H1 (cell line): ENCODE measurements around the gene ASB16. TPM values are rescaled to one million over a fixed set of nuclear protein-coding genes. Genes with fewer than 3 reads are reported as not detected.

Experiments
- CTCF ChIA-PET: fragments of 300-600 bp; sonication (Branson Sonifier 250); formaldehyde crosslinking; loops from one replicate; lab custom pipeline; 2021; ENCODE audit not compliant: partially characterized antibody; lab: Charles Lee
- POLR2A ChIA-PET: fragments of 300-600 bp; sonication (Branson Sonifier 250); formaldehyde crosslinking; loops from one replicate; lab custom pipeline; 2021; ENCODE audit warnings: inconsistent platforms; ENCODE audit not compliant: partially characterized antibody; lab: Charles Lee
- DNase-seq, 2 experiments: peaks; one replicate each; pipeline versions ENCODE4 v3.0.0 to v3.0.0-alpha.2; 2010 to 2022; ENCODE audit warnings: low spot score in 2 of 2, low read depth in 1 of 2, mixed read lengths in 1 of 2
- FAIRE-seq: peaks from 2 replicates; lab custom pipeline; 2011; peaks lifted over from hg19 to GRCh38; lab: Jason Lieb, UNC
- H2AFZ ChIP-seq: 2 replicates; pipeline ENCODE4 v1.8.1; 2012; ENCODE audit warnings: low read length, inconsistent platforms
- H2AK5ac ChIP-seq: 2 replicates; pipeline ENCODE4 v1.6.1; 2013; ENCODE audit warnings: low read depth, low read length
- H2BK120ac ChIP-seq: replicated peaks from 2 replicates; pipeline ENCODE3; 2013; ENCODE audit warnings: low read depth, low read length, inconsistent platforms
- H2BK12ac ChIP-seq: 2 replicates; pipeline ENCODE4 v1.6.1; 2013; ENCODE audit warnings: low read depth, low read length
- H2BK15ac ChIP-seq: 2 replicates; pipeline ENCODE4 v1.6.1; 2013; ENCODE audit warnings: low read length
- H2BK20ac ChIP-seq: 2 replicates; pipeline ENCODE4 v1.6.1; 2013; ENCODE audit warnings: low read length
- H2BK5ac ChIP-seq: 2 replicates; pipeline ENCODE4 v1.6.1; 2013; ENCODE audit warnings: low read depth, low read length
- H3K14ac ChIP-seq: 2 replicates; pipeline ENCODE4 v1.6.1; 2013; ENCODE audit warnings: inconsistent platforms; ENCODE audit not compliant: insufficient read length
- H3K18ac ChIP-seq: 2 replicates; pipeline ENCODE4 v1.6.1; 2013; ENCODE audit warnings: low read length; ENCODE audit errors: extremely low read depth
- H3K23ac ChIP-seq: 2 replicates; pipeline ENCODE4 v1.6.1; 2013; ENCODE audit warnings: inconsistent platforms; ENCODE audit not compliant: insufficient read length
- H3K23me2 ChIP-seq: 2 replicates; pipeline ENCODE4 v1.6.1; 2013; ENCODE audit warnings: low read depth, low read length
- H3K27ac ChIP-seq: 2 replicates; pipeline ENCODE4 v1.6.1; 2011; ENCODE audit warnings: low read depth, low read length, inconsistent platforms
- H3K27me3 ChIP-seq, 4 experiments: replicated peaks in 1 of 4; 1 replicate in 1 of 4; 2 replicates in 3 of 4; pipeline versions ENCODE4 v1.6.1 to v1.8.1; 2011 to 2013; ENCODE audit warnings: low read length in 3 of 4, mild to moderate bottlenecking in 3 of 4, inconsistent platforms in 2 of 4, mixed read lengths in 2 of 4, moderate library complexity in 1 of 4; ENCODE audit not compliant: control insufficient read depth in 3 of 4, insufficient read depth in 3 of 4; ENCODE audit errors: extremely low read depth in 1 of 4
- H3K36me3 ChIP-seq, 4 experiments: 2 replicates each; pipeline versions ENCODE4 v1.6.1 to v1.8.1; 2011 to 2013; ENCODE audit warnings: mild to moderate bottlenecking in 4 of 4, low read length in 3 of 4, moderate library complexity in 2 of 4, control low read depth in 1 of 4, inconsistent platforms in 1 of 4; ENCODE audit not compliant: insufficient read depth in 4 of 4, control insufficient read depth in 2 of 4
- H3K4ac ChIP-seq: replicated peaks from 2 replicates; pipeline ENCODE3; 2013; ENCODE audit warnings: low read length, low read depth, mixed read lengths, inconsistent platforms; ENCODE audit not compliant: insufficient read length
- H3K4me1 ChIP-seq, 4 experiments: replicated peaks in 1 of 4; 1 replicate in 1 of 4; 2 replicates in 3 of 4; pipeline versions ENCODE4 v1.6.1 to v1.8.1; 2011 to 2013; ENCODE audit warnings: low read length in 3 of 4, inconsistent platforms in 2 of 4, mixed read lengths in 1 of 4; ENCODE audit not compliant: insufficient read depth in 4 of 4, control insufficient read depth in 3 of 4
- H3K4me2 ChIP-seq, 2 experiments: 2 replicates each; pipeline versions ENCODE4 v1.6.1 to v1.8.1; 2011 to 2013; ENCODE audit warnings: low read depth in 2 of 2, low read length in 2 of 2, control low read depth in 1 of 2, inconsistent platforms in 1 of 2, mild to moderate bottlenecking in 1 of 2; ENCODE audit not compliant: insufficient read depth in 1 of 2
- H3K4me3 ChIP-seq, 4 experiments: fragments of 200-600, 300-600 bp in 1 of 4; sonication (generic), shearing (Covaris generic), sonication (Bioruptor Twin) in 1 of 4; 2 replicates each; pipeline versions ENCODE4 v1.5.1 to v1.8.1; 2011 to 2016; ENCODE audit warnings: low read length in 4 of 4, low read depth in 3 of 4, control low read depth in 2 of 4, inconsistent platforms in 2 of 4, mild to moderate bottlenecking in 2 of 4, mixed read lengths in 1 of 4, moderate library complexity in 1 of 4; ENCODE audit not compliant: insufficient read depth in 2 of 4; ENCODE audit errors: extremely low read depth in 1 of 4
- H3K56ac ChIP-seq: replicated peaks from 2 replicates; pipeline ENCODE3; 2013; ENCODE audit warnings: low read depth, mild to moderate bottlenecking, mixed read lengths, low read length, inconsistent platforms; ENCODE audit not compliant: insufficient read length
- H3K79me1 ChIP-seq: 2 replicates; pipeline ENCODE4 v1.6.1; 2013; ENCODE audit warnings: low read depth, low read length, control low read depth
- H3K79me2 ChIP-seq, 2 experiments: 2 replicates each; pipeline versions ENCODE4 v1.6.1 to v1.8.1; 2012 to 2013; ENCODE audit warnings: low read length in 2 of 2, mild to moderate bottlenecking in 2 of 2, inconsistent platforms in 1 of 2; ENCODE audit not compliant: insufficient read depth in 2 of 2, control insufficient read depth in 1 of 2
- H3K9ac ChIP-seq, 4 experiments: replicated peaks in 1 of 4; 1 replicate in 1 of 4; 2 replicates in 3 of 4; pipeline versions ENCODE4 v1.6.1 to v1.8.1; 2011 to 2013; ENCODE audit warnings: low read depth in 3 of 4, low read length in 3 of 4, control low read depth in 2 of 4, mild to moderate bottlenecking in 2 of 4, moderate library complexity in 2 of 4, inconsistent platforms in 1 of 4; ENCODE audit errors: extremely low read depth in 1 of 4
- H3K9me3 ChIP-seq, 2 experiments: 2 replicates each; pipeline versions ENCODE4 v1.6.1 to v1.8.1; 2012 to 2013; ENCODE audit warnings: mild to moderate bottlenecking in 2 of 2, moderate library complexity in 2 of 2, control low read depth in 1 of 2, inconsistent platforms in 1 of 2, low read depth in 1 of 2, low read length in 1 of 2, mixed read lengths in 1 of 2; ENCODE audit not compliant: insufficient read depth in 2 of 2
- H4K20me1 ChIP-seq, 2 experiments: replicated peaks in 1 of 2; 2 replicates each; pipeline versions ENCODE3 to v1.8.1; 2011 to 2013; ENCODE audit warnings: inconsistent platforms in 2 of 2, low read length in 2 of 2, mild to moderate bottlenecking in 1 of 2; ENCODE audit not compliant: insufficient read depth in 2 of 2, control insufficient read depth in 1 of 2
- H4K5ac ChIP-seq: 2 replicates; pipeline ENCODE4 v1.6.1; 2013; ENCODE audit warnings: low read length, low read depth, mixed read lengths, inconsistent platforms; ENCODE audit not compliant: insufficient read length
- H4K8ac ChIP-seq: 2 replicates; pipeline ENCODE4 v1.8.0; 2013; ENCODE audit warnings: mild to moderate bottlenecking, moderate library complexity, low read length, inconsistent platforms; ENCODE audit not compliant: insufficient read depth; ENCODE audit errors: extremely low read depth
- H4K91ac ChIP-seq: replicated peaks from 2 replicates; pipeline ENCODE3; 2013; ENCODE audit warnings: low read length, mixed read lengths, inconsistent platforms; ENCODE audit not compliant: insufficient read length
- GTF2F1 ChIP-seq: IDR thresholded peaks from 2 replicates; pipeline ENCODE4 v1.6.1; 2012; ENCODE audit warnings: low read depth, low read length, improper control_type of control experiment, borderline replicate concordance
- KDM4A ChIP-seq: IDR thresholded peaks from one replicate; pipeline ENCODE4 v1.7.1; 2012; ENCODE audit warnings: low read depth, mild to moderate bottlenecking, moderate library complexity, low read length, inconsistent platforms; ENCODE audit not compliant: severe bottlenecking
- WGBS, 2 experiments: shearing (Covaris generic) in 1 of 2; methylation state at CpG; one replicate each; pipeline versions ENCODE4 v1.1.6 to v1.1.7; 2013 to 2015; ENCODE audit warnings: low lambda C conversion rate in 2 of 2, mixed read lengths in 2 of 2, inconsistent platforms in 1 of 2, low coverage in 1 of 2, missing lambda C conversion rate in 1 of 2; ENCODE audit not compliant: insufficient replicate concordance in 2 of 2, insufficient coverage in 1 of 2, insufficient read length in 1 of 2; ENCODE audit errors: extremely low coverage in 1 of 2, missing lambda C conversion rate in 1 of 2; 5-methylcytosine and 5-hydroxymethylcytosine counted together
- polyA plus RNA-seq, 7 experiments: library from polyadenylated mRNA; depleted of rRNA in 3 of 7; stranded (reverse) in 5 of 7; unstranded in 2 of 7; fragments of >200 nt in 5 of 7; fragments of 200-250 nt in 2 of 7; gene quantifications; 1 replicate in 5 of 7; 2 replicates in 1 of 7; 4 replicates in 1 of 7; pipeline versions ENCODE4 v1.2.1 to v1.2.3, GENCODE V29; 2011 to 2013; ENCODE audit warnings: missing spikeins in 2 of 7, mixed read lengths in 2 of 7
- total RNA-seq: library from RNA; stranded (reverse); fragmentation: NEBNext Ultra II Directional; extraction: Animal tissue kit (Norgen Biotek cat#: 25700); gene quantifications from 2 replicates; pipeline ENCODE4 v1.2.1, GENCODE V29; 2021

The ASB16 gene
- total and polyA plus RNA-seq, 2 of the 8 experiments (the other 6 are each of a cell fraction or from before 2014, with no cell fraction given), result 0.05 TPM; not detected in 1

GRCh38 chr17:44121997-44122815, 48.3 kb upstream of the ASB16 start:
- Histone ChIP-seq H3K56ac (no peak overlapping the region), H2BK120ac (no peak overlapping the region), H3K9me3 (no peaks in the 10 kb centered on the region), H4K91ac (peak overlapping the region; percentile 54), H3K4me2 (peak overlapping the region; percentile 81 to 93), H3K23ac (no peak overlapping the region), H3K9ac (peak overlapping the region in 3 of 4 experiments; percentile 65 to 84 (median 80); a peak in 2 of 7 replicates), H3K4me3 (peak overlapping the region; percentile 68 to 99 (median 86)), H2BK15ac (no peak overlapping the region; the same call in 1 of the 2 replicates), H3K23me2 (peaks cover 7% of the 10 kb centered on the region; the same call in 1 of the 2 replicates), H2AK5ac (no peak overlapping the region; the same call in 1 of the 2 replicates), H2BK5ac (peak overlapping the region; percentile 71; the same call in 1 of the 2 replicates), H4K8ac (no peak overlapping the region), H3K4ac (no peak overlapping the region), H3K27ac (0 out of 2 replicates have a peak overlapping the region, but pooled peaks have one; percentile 81), H4K5ac (no peak overlapping the region), H2AFZ (no peak overlapping the region), H3K27me3 (no peaks in the 10 kb centered on the region), H2BK20ac (no peak overlapping the region), H2BK12ac (peak overlapping the region; percentile 27), H3K36me3 (no peaks in the 10 kb centered on the region), H3K79me1 (peaks cover 25% of the 10 kb centered on the region), H4K20me1 (peaks cover 3 to 11% of the 10 kb centered on the region in 2 experiments), H3K4me1 (peaks cover 17 to 31% (median 21%) of the 10 kb centered on the region in 4 experiments), H3K14ac (no peak overlapping the region), H3K79me2 (peaks cover 0 to 57% of the 10 kb centered on the region in 2 experiments; a peak in 2 of 4 replicates), H3K18ac (peak overlapping the region; percentile 5; the same call in 1 of the 2 replicates)
- ChIA-PET CTCF (interaction anchor here (1.2 to 20.6 kb wide), 7 partner anchors 18 to 213 kb away, joined by 3 to 638 read pairs (median 5); partner anchors contain the start of gene ASB16), POLR2A (interaction anchor here (0.8 to 3.1 kb wide), 15 partner anchors 10 to 231 kb away, joined by 3 to 24 read pairs (median 4); partner anchors contain the start of genes ASB16 and TMUB2)
- DNase-seq (no peak), FAIRE-seq (no peak)
- 50% methylated on average over 1 of the region's 1 CpG; no CpG with 5 or more reads in 1 of the 2 experiments for WGBS, 2 experiments
- no peak for TF ChIP-seq KDM4A
- TF ChIP-seq GTF2F1, result no peak
